ENCODE results near the gene INHBC. TPM values are rescaled to one million over a fixed set of nuclear protein-coding genes. Genes with fewer than 3 reads are reported as not detected.
A peak's percentile ranks its signal among the peaks of the same experiment; 100 is the strongest.

Gene INHBC
- total RNA-seq, 2 experiments from 2014 or later: 0.20 to 0.33 TPM

DNA sequence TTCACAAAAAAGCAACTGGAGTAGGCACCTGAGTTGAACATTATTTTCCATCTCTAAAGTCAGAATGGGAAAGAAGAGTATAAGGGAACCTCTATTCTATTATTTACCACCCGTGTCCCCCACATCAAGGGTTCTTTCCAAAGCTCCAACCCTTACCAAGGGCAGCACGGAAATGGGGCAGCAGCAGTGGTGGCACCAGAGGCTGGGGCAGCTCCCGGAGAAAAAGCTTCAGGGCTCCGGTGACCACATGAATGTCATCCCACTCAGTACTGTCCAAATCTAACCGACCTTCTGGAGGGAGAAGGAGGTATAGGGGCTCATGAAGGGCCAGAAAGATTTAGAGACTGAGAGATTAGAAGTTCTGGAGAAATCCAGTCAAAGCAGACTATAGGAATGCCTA, 39.3 kb downstream of the INHBC start:
- TF ChIP-seq, protein P1, sequence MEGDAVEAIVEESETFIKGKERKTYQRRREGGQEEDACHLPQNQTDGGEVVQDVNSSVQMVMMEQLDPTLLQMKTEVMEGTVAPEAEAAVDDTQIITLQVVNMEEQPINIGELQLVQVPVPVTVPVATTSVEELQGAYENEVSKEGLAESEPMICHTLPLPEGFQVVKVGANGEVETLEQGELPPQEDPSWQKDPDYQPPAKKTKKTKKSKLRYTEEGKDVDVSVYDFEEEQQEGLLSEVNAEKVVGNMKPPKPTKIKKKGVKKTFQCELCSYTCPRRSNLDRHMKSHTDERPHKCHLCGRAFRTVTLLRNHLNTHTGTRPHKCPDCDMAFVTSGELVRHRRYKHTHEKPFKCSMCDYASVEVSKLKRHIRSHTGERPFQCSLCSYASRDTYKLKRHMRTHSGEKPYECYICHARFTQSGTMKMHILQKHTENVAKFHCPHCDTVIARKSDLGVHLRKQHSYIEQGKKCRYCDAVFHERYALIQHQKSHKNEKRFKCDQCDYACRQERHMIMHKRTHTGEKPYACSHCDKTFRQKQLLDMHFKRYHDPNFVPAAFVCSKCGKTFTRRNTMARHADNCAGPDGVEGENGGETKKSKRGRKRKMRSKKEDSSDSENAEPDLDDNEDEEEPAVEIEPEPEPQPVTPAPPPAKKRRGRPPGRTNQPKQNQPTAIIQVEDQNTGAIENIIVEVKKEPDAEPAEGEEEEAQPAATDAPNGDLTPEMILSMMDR (IDR thresholded peaks at IDR 0.05): no peak
- Mint-ChIP-seq H3K27me3 (no peaks in the 10 kb centered on the region), H3K27ac (peak overlapping the region; percentile 88), H3K4me3 (peak overlapping the region; percentile 89), H3K4me1 (ENCODE audit: low read depth) (peaks cover 71% of the 10 kb centered on the region), H3K36me3 (ENCODE audit: low read depth) (peaks cover 90% of the 10 kb centered on the region), H3K9me3 (no peaks in the 10 kb centered on the region)
- Histone ChIP-seq H3K4me1 (ENCODE audit: insufficient read depth, low read length) (peaks cover 71% of the 10 kb centered on the region), H3K27ac (ENCODE audit: low read depth in 1 of 2, low read length in 2 of 2) (no peak overlapping the region), H3K36me3 (ENCODE audit: insufficient read depth, low read length) (peaks cover 67% of the 10 kb centered on the region), H3K9me3 (ENCODE audit: control insufficient read depth in 1 of 2, insufficient read depth in 1 of 2, low read length in 2 of 2) (no peaks in the 10 kb centered on the region), H3K27me3 (ENCODE audit: control insufficient read depth in 1 of 2, insufficient read depth in 2 of 2, low read length in 2 of 2) (no peaks in the 10 kb centered on the region), H3K4me3 (ENCODE audit: low read length) (no peak overlapping the region)
- POLR2A ChIA-PET: no interaction called here
- DNase-seq: no peak
- intact Hi-C loops (cut with DNase I, micrococcal nuclease): no loop called here
- CTCF ChIA-PET: interaction anchor here (2.4 to 4.2 kb wide), 2 partner anchors 12 to 15 kb away, joined by 5 to 35 read pairs; no protein-coding TSS in a partner anchor
- ATAC-seq (ENCODE audit: poor library complexity): no peak

DNA sequence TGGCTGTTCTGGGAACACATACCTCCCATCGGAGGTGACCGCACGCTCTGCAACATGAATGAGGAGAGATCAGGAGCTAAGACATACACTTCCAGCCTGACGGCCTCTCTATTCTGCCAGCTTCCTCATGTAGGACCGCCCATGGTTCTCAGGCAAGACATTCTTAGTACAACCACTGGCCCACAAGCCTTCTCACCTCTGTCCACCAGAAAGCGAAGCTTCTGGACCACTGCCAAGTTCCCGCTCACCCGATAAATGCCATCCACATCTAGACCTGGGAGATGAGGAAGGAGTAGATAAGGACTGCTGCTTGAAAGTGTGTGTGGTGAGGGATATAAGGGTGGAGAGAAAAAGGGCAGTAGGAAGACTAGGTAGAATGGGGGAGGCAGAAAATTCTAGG, 39.8 kb downstream of the INHBC start:
- peak overlapping the region; percentile 88 for H3K27ac Mint-ChIP-seq
- H3K27me3 ChIP-seq (ENCODE audit: control insufficient read depth in 1 of 2, insufficient read depth in 2 of 2, low read length in 2 of 2): no peaks in the 10 kb centered on the region
- no peaks in the 10 kb centered on the region for H3K27me3 Mint-ChIP-seq
- peaks cover 84% of the 10 kb centered on the region for H3K36me3 Mint-ChIP-seq (ENCODE audit: low read depth)
- ChIA-PET POLR2A (interaction anchor here (1.0 kb wide), 1 partner anchor 16 kb away, joined by 4 read pairs; no protein-coding TSS in a partner anchor), CTCF (interaction anchor here (2.4 to 4.2 kb wide), 2 partner anchors 12 to 16 kb away, joined by 5 to 35 read pairs; no protein-coding TSS in a partner anchor)
- intact Hi-C loops (cut with DNase I, micrococcal nuclease): no loop called here
- H3K36me3 ChIP-seq (ENCODE audit: insufficient read depth, low read length): peaks cover 62% of the 10 kb centered on the region
- H3K9me3 ChIP-seq (ENCODE audit: control insufficient read depth in 1 of 2, insufficient read depth in 1 of 2, low read length in 2 of 2): no peaks in the 10 kb centered on the region
- peak overlapping the region in 1 of 2 donors; percentile 8 for H3K27ac ChIP-seq (ENCODE audit: low read depth in 1 of 2, low read length in 2 of 2)
- no peak for DNase-seq
- peak overlapping the region; percentile 89 for H3K4me3 Mint-ChIP-seq
- H3K9me3 Mint-ChIP-seq: no peaks in the 10 kb centered on the region
- no peak overlapping the region for H3K4me3 ChIP-seq (ENCODE audit: low read length)
- H3K4me1 Mint-ChIP-seq (ENCODE audit: low read depth): peaks cover 76% of the 10 kb centered on the region
- no peak for ATAC-seq (ENCODE audit: poor library complexity)
- H3K4me1 ChIP-seq (ENCODE audit: insufficient read depth, low read length): peaks cover 77% of the 10 kb centered on the region
- TF ChIP-seq, protein P1 (IDR thresholded peaks at IDR 0.05): no peak

GRCh38 chr12:57474862-57475261, 40.3 kb downstream of the INHBC start:
- TF ChIP-seq, protein P1 (IDR thresholded peaks at IDR 0.05): no peak
- Mint-ChIP-seq H3K9me3 (no peaks in the 10 kb centered on the region), H3K4me1 (ENCODE audit: low read depth) (peaks cover 81% of the 10 kb centered on the region), H3K27me3 (no peaks in the 10 kb centered on the region), H3K36me3 (ENCODE audit: low read depth) (peaks cover 80% of the 10 kb centered on the region), H3K4me3 (peak overlapping the region; percentile 89), H3K27ac (peak overlapping the region; percentile 88)
- ChIA-PET POLR2A (interaction anchor here (1.0 kb wide), 1 partner anchor 16 kb away, joined by 4 read pairs; no protein-coding TSS in a partner anchor), CTCF (interaction anchor here (2.4 to 4.2 kb wide), 2 partner anchors 13 to 16 kb away, joined by 5 to 35 read pairs; no protein-coding TSS in a partner anchor)
- Histone ChIP-seq H3K27me3 (ENCODE audit: control insufficient read depth in 1 of 2, insufficient read depth in 2 of 2, low read length in 2 of 2) (no peaks in the 10 kb centered on the region), H3K4me3 (ENCODE audit: low read length) (no peak overlapping the region), H3K36me3 (ENCODE audit: insufficient read depth, low read length) (peaks cover 57% of the 10 kb centered on the region), H3K27ac (ENCODE audit: low read depth in 1 of 2, low read length in 2 of 2) (peak overlapping the region in 1 of 2 donors; percentile 99), H3K4me1 (ENCODE audit: insufficient read depth, low read length) (peaks cover 81% of the 10 kb centered on the region), H3K9me3 (ENCODE audit: control insufficient read depth in 1 of 2, insufficient read depth in 1 of 2, low read length in 2 of 2) (no peaks in the 10 kb centered on the region)
- DNase-seq (no peak), ATAC-seq (ENCODE audit: poor library complexity) (no peak)
- intact Hi-C loops (cut with DNase I, micrococcal nuclease): loop anchor here in 1 of 2 experiments (5.0 kb wide), 2 partner anchors 72 to 277 kb away; partner anchors contain the start of genes CDK4 and DCTN2
